ENCODE results near the gene OAT. TPM values are rescaled to one million over a fixed set of nuclear protein-coding genes. Genes with fewer than 3 reads are reported as not detected.
A peak's percentile ranks its signal among the peaks of the same experiment; 100 is the strongest.

OAT gene
- total and polyA plus RNA-seq, 4 donors, result 25.1 to 255 (median 69.1) TPM

GRCh38 chr10:124447751-124448466, 29.2 kb upstream of the OAT start:
- TF ChIP-seq HNF4A (conservative IDR thresholded peaks at IDR 0.05) (no peak), GABPA (IDR thresholded peaks at IDR 0.05 in 1 of 2, conservative IDR thresholded peaks at IDR 0.05 in 1 of 2) (no peak), FOXA2 (IDR thresholded peaks at IDR 0.05) (no peak), ATF3 (IDR thresholded peaks at IDR 0.05) (no peak), SP1 (IDR thresholded peaks at IDR 0.05) (no peak)
- TF ChIP-seq, protein P1, sequence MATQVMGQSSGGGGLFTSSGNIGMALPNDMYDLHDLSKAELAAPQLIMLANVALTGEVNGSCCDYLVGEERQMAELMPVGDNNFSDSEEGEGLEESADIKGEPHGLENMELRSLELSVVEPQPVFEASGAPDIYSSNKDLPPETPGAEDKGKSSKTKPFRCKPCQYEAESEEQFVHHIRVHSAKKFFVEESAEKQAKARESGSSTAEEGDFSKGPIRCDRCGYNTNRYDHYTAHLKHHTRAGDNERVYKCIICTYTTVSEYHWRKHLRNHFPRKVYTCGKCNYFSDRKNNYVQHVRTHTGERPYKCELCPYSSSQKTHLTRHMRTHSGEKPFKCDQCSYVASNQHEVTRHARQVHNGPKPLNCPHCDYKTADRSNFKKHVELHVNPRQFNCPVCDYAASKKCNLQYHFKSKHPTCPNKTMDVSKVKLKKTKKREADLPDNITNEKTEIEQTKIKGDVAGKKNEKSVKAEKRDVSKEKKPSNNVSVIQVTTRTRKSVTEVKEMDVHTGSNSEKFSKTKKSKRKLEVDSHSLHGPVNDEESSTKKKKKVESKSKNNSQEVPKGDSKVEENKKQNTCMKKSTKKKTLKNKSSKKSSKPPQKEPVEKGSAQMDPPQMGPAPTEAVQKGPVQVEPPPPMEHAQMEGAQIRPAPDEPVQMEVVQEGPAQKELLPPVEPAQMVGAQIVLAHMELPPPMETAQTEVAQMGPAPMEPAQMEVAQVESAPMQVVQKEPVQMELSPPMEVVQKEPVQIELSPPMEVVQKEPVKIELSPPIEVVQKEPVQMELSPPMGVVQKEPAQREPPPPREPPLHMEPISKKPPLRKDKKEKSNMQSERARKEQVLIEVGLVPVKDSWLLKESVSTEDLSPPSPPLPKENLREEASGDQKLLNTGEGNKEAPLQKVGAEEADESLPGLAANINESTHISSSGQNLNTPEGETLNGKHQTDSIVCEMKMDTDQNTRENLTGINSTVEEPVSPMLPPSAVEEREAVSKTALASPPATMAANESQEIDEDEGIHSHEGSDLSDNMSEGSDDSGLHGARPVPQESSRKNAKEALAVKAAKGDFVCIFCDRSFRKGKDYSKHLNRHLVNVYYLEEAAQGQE (IDR thresholded peaks at IDR 0.05), result no peak
- peaks cover 9 to 28% (median 20%) of the 10 kb centered on the region in 4 donors for H3K4me1 ChIP-seq (ENCODE audit: control insufficient read depth in 4 of 4, insufficient read depth in 4 of 4, low read length in 3 of 4)
- H3K36me3 ChIP-seq (ENCODE audit: control insufficient read depth in 4 of 4, insufficient read depth in 3 of 4, low read depth in 1 of 4, low read length in 3 of 4), result no peaks in the 10 kb centered on the region
- H3K27ac ChIP-seq (ENCODE audit: low read depth in 1 of 2, low read length in 2 of 2), result no peak overlapping the region
- no peaks in the 10 kb centered on the region for H3K9me3 ChIP-seq (ENCODE audit: control insufficient read depth in 4 of 4, low read length in 3 of 4)
- peak overlapping the region in 1 of 3 donors; percentile 40 for H3K4me3 ChIP-seq (ENCODE audit: low read depth in 1 of 3, low read length in 3 of 3)
- no peak for DNase-seq (ENCODE audit: low spot score)
- WGBS, result 6% methylated on average over 60 of the region's 60 CpGs
- peaks cover 5 to 21% (median 18%) of the 10 kb centered on the region in 4 donors for H3K27me3 ChIP-seq (ENCODE audit: control insufficient read depth in 4 of 4, insufficient read depth in 4 of 4, low read length in 3 of 4)
- H3K9ac ChIP-seq (ENCODE audit: low read depth in 1 of 2, low read length in 2 of 2), result no peak overlapping the region

GRCh38 chr10:124446830-124447750, 28.4 kb upstream of the OAT start:
- peak overlapping the region in 1 of 3 donors; percentile 40 for H3K4me3 ChIP-seq (ENCODE audit: low read depth in 1 of 3, low read length in 3 of 3)

More at GRCh38 chr10:124446830-124447750, 28.4 kb upstream of the OAT start:
- 20% methylated on average over 71 of the region's 71 CpGs for WGBS
- H3K9me3 ChIP-seq (ENCODE audit: control insufficient read depth in 4 of 4, low read length in 3 of 4), result no peaks in the 10 kb centered on the region
- no peaks in the 10 kb centered on the region for H3K36me3 ChIP-seq (ENCODE audit: control insufficient read depth in 4 of 4, insufficient read depth in 3 of 4, low read depth in 1 of 4, low read length in 3 of 4)
- peaks cover 9 to 28% (median 20%) of the 10 kb centered on the region in 4 donors for H3K4me1 ChIP-seq (ENCODE audit: control insufficient read depth in 4 of 4, insufficient read depth in 4 of 4, low read length in 3 of 4)
- no peak for TF ChIP-seq ATF3 (IDR thresholded peaks at IDR 0.05)
- no peak for TF ChIP-seq JUND (IDR thresholded peaks at IDR 0.05)
- TF ChIP-seq TAF1 (conservative IDR thresholded peaks at IDR 0.05), result no peak
- TF ChIP-seq SP1 (IDR thresholded peaks at IDR 0.05), result no peak
- TF ChIP-seq FOXA1 (IDR thresholded peaks at IDR 0.05), result no peak
- TF ChIP-seq, protein P2, sequence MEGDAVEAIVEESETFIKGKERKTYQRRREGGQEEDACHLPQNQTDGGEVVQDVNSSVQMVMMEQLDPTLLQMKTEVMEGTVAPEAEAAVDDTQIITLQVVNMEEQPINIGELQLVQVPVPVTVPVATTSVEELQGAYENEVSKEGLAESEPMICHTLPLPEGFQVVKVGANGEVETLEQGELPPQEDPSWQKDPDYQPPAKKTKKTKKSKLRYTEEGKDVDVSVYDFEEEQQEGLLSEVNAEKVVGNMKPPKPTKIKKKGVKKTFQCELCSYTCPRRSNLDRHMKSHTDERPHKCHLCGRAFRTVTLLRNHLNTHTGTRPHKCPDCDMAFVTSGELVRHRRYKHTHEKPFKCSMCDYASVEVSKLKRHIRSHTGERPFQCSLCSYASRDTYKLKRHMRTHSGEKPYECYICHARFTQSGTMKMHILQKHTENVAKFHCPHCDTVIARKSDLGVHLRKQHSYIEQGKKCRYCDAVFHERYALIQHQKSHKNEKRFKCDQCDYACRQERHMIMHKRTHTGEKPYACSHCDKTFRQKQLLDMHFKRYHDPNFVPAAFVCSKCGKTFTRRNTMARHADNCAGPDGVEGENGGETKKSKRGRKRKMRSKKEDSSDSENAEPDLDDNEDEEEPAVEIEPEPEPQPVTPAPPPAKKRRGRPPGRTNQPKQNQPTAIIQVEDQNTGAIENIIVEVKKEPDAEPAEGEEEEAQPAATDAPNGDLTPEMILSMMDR (IDR thresholded peaks at IDR 0.05; ENCODE audit: low read depth, low read length, missing input control), result no peak
- TF ChIP-seq HNF4A (conservative IDR thresholded peaks at IDR 0.05), result no peak
- no peak for TF ChIP-seq RAD21 (IDR thresholded peaks at IDR 0.05)
- TF ChIP-seq MAX (IDR thresholded peaks at IDR 0.05), result no peak
- no peak for TF ChIP-seq FOXA2 (IDR thresholded peaks at IDR 0.05)
- no peak for TF ChIP-seq RXRA (IDR thresholded peaks at IDR 0.05)
- TF ChIP-seq, protein P1 (IDR thresholded peaks at IDR 0.05), result no peak
- no peak for TF ChIP-seq EGR1 (IDR thresholded peaks at IDR 0.05; ENCODE audit: low read depth in 2 of 2)
- TF ChIP-seq, protein P3, sequence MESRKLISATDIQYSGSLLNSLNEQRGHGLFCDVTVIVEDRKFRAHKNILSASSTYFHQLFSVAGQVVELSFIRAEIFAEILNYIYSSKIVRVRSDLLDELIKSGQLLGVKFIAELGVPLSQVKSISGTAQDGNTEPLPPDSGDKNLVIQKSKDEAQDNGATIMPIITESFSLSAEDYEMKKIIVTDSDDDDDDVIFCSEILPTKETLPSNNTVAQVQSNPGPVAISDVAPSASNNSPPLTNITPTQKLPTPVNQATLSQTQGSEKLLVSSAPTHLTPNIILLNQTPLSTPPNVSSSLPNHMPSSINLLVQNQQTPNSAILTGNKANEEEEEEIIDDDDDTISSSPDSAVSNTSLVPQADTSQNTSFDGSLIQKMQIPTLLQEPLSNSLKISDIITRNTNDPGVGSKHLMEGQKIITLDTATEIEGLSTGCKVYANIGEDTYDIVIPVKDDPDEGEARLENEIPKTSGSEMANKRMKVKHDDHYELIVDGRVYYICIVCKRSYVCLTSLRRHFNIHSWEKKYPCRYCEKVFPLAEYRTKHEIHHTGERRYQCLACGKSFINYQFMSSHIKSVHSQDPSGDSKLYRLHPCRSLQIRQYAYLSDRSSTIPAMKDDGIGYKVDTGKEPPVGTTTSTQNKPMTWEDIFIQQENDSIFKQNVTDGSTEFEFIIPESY (IDR thresholded peaks at IDR 0.05), result no peak
- no peak for TF ChIP-seq HNF4G (IDR thresholded peaks at IDR 0.05)
- TF ChIP-seq NR2F2 (IDR thresholded peaks at IDR 0.05), result no peak
- TF ChIP-seq GABPA (IDR thresholded peaks at IDR 0.05 in 1 of 2, conservative IDR thresholded peaks at IDR 0.05 in 1 of 2), result no peak
- H3K27me3 ChIP-seq (ENCODE audit: control insufficient read depth in 4 of 4, insufficient read depth in 4 of 4, low read length in 3 of 4), result peaks cover 5 to 21% (median 18%) of the 10 kb centered on the region in 4 donors
- DNase-seq (ENCODE audit: low spot score), result no peak
- H3K27ac ChIP-seq (ENCODE audit: low read depth in 1 of 2, low read length in 2 of 2), result no peak overlapping the region
- H3K9ac ChIP-seq (ENCODE audit: low read depth in 1 of 2, low read length in 2 of 2), result no peak overlapping the region
